A673 (cell line): ENCODE results near the gene GRID1. TPM values are rescaled to one million over a fixed set of nuclear protein-coding genes. Genes with fewer than 3 reads are reported as not detected.

Source experiments
- BruUV-seq: library from RNA; stranded (reverse); fragments of 400-500 nt; replicated peaks from 2 replicates; lab custom pipeline; 2021; lab: Mats Ljungman, UMichigan
- CTCF ChIA-PET: fragments of 300-600 bp; sonication (Branson Sonifier 250); formaldehyde crosslinking; loops from one replicate; lab custom pipeline; 2022; ENCODE audit warnings: antibody characterized with exemption; lab: Charles Lee
- POLR2A ChIA-PET: fragments of 300-600 bp; sonication (Branson Sonifier 250); formaldehyde crosslinking; loops from one replicate; lab custom pipeline; 2022; ENCODE audit warnings: antibody characterized with exemption; ENCODE audit not compliant: low non-redundant PET; lab: Charles Lee
- DNase-seq: peaks from one replicate; pipeline ENCODE4 v3.0.0-alpha.2; 2015; ENCODE audit warnings: low spot score
- H3K27ac ChIP-seq: fragments of 200-600 bp; sonication (generic); 2 replicates; pipeline ENCODE4 v1.5.1; 2016; ENCODE audit warnings: mixed run types, low read depth, mild to moderate bottlenecking, mixed read lengths, antibody characterized with exemption, low read length; ENCODE audit not compliant: poor library complexity, severe bottlenecking
- H3K27me3 ChIP-seq: fragments of 200-600 bp; sonication (generic); replicated peaks from 2 replicates; pipeline ENCODE4 v1.6.1; 2017; ENCODE audit warnings: mixed run types, low read depth, mild to moderate bottlenecking, mixed read lengths, antibody characterized with exemption, low read length; ENCODE audit not compliant: insufficient read depth, poor library complexity
- H3K36me3 ChIP-seq: fragments of 200-600 bp; sonication (generic); 2 replicates; pipeline ENCODE4 v1.6.1; 2016; ENCODE audit warnings: mixed run types, mild to moderate bottlenecking, mixed read lengths, antibody characterized with exemption, low read length; ENCODE audit not compliant: insufficient read depth, poor library complexity, severe bottlenecking
- H3K4me1 ChIP-seq: fragments of 200-600 bp; sonication (generic); 2 replicates; pipeline ENCODE4 v1.6.1; 2017; ENCODE audit warnings: mixed run types, mild to moderate bottlenecking, mixed read lengths, antibody characterized with exemption, low read length; ENCODE audit not compliant: insufficient read depth, poor library complexity, severe bottlenecking
- H3K4me3 ChIP-seq: fragments of 200-600 bp; sonication (generic); 2 replicates; pipeline ENCODE4 v1.5.1; 2016; ENCODE audit warnings: low read depth, mixed run types, mild to moderate bottlenecking, mixed read lengths, low read length; ENCODE audit not compliant: poor library complexity, severe bottlenecking
- H3K9me3 ChIP-seq: fragments of 200-600 bp; sonication (generic); 2 replicates; pipeline ENCODE4 v1.6.1; 2016; ENCODE audit warnings: mixed run types, low read depth, mild to moderate bottlenecking, mixed read lengths, antibody characterized with exemption, low read length; ENCODE audit not compliant: poor library complexity, severe bottlenecking
- EZH2 ChIP-seq: fragments of 200-600 bp; sonication (generic); IDR thresholded peaks from 2 replicates; pipeline ENCODE4 v1.6.1; 2017; ENCODE audit warnings: borderline replicate concordance, low read depth, mild to moderate bottlenecking, mixed read lengths, antibody characterized with exemption, low read length; ENCODE audit not compliant: poor library complexity, severe bottlenecking
- intact Hi-C: fragments of 100-400 bp; cut with micrococcal nuclease; formaldehyde crosslinking; loops from one replicate; pipeline ENCODE4 v1.10.0; 2022; ENCODE audit not compliant: unreplicated experiment
- total RNA-seq: library from RNA; stranded (reverse); gene quantifications from 2 replicates; pipeline ENCODE4 v1.2.3, GENCODE V29; 2021
- TF ChIP-seq, protein P1 (sequence below): fragments of 300-800, 200-600 bp; sonication (generic); conservative IDR thresholded peaks from 2 replicates; pipeline ENCODE4 v1.5.1; 2017; ENCODE audit warnings: low read depth, mild to moderate bottlenecking, antibody characterized with exemption, low read length, moderate library complexity, mixed read lengths

GRID1 gene
- total RNA-seq, 1 experiment from 2014 or later = not detected

DNA sequence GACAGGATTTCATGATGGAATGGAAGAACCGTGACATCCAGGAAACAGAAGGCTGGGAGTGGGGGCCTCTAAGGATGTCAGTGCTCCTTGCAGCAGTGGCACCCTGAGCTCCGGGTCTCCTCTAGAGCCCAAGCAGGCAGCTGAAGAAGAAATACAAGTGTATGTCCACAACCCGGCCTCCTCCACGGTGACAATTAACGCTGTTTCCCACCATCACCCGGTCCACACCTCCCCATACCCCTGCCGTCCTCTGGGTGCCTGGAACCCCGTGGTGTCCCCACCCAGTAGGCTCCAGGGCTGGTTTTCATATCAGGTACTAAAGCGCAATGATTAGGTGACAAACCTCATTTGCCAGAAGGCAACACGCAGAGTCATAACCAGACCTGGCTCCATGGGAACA is 30.3 kb downstream of the GRID1 start:
- Histone ChIP-seq H3K27ac (no peak overlapping the region), H3K4me1 (no peaks in the 10 kb centered on the region), H3K9me3 (no peaks in the 10 kb centered on the region), H3K4me3 (no peak overlapping the region), H3K27me3 (peaks cover 28% of the 10 kb centered on the region), H3K36me3 (no peaks in the 10 kb centered on the region)
- intact Hi-C loops = no loop called here
- TF ChIP-seq, protein P1, sequence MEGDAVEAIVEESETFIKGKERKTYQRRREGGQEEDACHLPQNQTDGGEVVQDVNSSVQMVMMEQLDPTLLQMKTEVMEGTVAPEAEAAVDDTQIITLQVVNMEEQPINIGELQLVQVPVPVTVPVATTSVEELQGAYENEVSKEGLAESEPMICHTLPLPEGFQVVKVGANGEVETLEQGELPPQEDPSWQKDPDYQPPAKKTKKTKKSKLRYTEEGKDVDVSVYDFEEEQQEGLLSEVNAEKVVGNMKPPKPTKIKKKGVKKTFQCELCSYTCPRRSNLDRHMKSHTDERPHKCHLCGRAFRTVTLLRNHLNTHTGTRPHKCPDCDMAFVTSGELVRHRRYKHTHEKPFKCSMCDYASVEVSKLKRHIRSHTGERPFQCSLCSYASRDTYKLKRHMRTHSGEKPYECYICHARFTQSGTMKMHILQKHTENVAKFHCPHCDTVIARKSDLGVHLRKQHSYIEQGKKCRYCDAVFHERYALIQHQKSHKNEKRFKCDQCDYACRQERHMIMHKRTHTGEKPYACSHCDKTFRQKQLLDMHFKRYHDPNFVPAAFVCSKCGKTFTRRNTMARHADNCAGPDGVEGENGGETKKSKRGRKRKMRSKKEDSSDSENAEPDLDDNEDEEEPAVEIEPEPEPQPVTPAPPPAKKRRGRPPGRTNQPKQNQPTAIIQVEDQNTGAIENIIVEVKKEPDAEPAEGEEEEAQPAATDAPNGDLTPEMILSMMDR = no peak
- no peak for TF ChIP-seq EZH2
- no peak for DNase-seq
- BruUV-seq = no TSS peak
- CTCF ChIA-PET = no interaction called here
- POLR2A ChIA-PET = no interaction called here

DNA sequence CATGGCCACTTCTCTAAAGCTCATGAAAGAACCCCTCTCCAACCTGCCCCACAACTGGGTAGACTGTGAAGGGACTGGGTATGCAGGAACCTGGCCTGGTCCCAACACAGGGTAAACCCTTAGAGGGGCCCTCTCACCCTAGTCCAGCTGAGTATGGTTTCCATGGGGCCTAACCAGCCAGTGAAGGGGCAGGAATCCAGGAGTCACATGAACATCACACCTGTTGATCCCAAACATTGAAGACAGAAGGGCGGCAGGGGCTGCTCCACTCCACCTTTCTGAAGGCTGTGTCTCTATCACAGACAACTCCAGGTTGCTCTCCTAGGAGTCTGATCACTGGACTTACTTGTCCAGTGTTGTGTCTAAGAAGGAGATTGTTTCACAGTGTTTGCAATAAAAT is 30.8 kb downstream of the GRID1 start:
- Histone ChIP-seq H3K27ac (no peak overlapping the region), H3K36me3 (no peaks in the 10 kb centered on the region), H3K4me3 (no peak overlapping the region), H3K9me3 (no peaks in the 10 kb centered on the region), H3K4me1 (no peaks in the 10 kb centered on the region), H3K27me3 (peaks cover 28% of the 10 kb centered on the region)
- intact Hi-C loops = no loop called here
- no TSS peak for BruUV-seq
- POLR2A ChIA-PET = no interaction called here
- CTCF ChIA-PET = no interaction called here
- TF ChIP-seq EZH2 = no peak
- TF ChIP-seq, protein P1 = no peak
- DNase-seq = no peak

- Histone ChIP-seq H3K4me3 (no peak overlapping the region), H3K27me3 (peaks cover 28% of the 10 kb centered on the region), H3K27ac (no peak overlapping the region), H3K36me3 (no peaks in the 10 kb centered on the region), H3K4me1 (no peaks in the 10 kb centered on the region), H3K9me3 (no peaks in the 10 kb centered on the region)
- intact Hi-C loops = no loop called here
- TF ChIP-seq EZH2 = no peak
- TF ChIP-seq, protein P1 = no peak
- no TSS peak for BruUV-seq
- ChIA-PET CTCF (no interaction called here), POLR2A (interaction anchor here (0.6 kb wide), 1 partner anchor 201 kb away, joined by 5 read pairs; no protein-coding TSS in a partner anchor)
- no peak for DNase-seq
Observed at GRCh38 chr10:86335257-86335656, 31.3 kb downstream of the GRID1 start.
